PC-3 (cell line): ENCODE data around the gene CNTNAP2. TPM values are rescaled to one million over a fixed set of nuclear protein-coding genes. Genes with fewer than 3 reads are reported as not detected.

ENCODE experiments used
- ATAC-seq: fragments of 200-7000 bp; cut with Tn5 transposase; 2 replicates; pipeline ENCODE4 v1.9.1; 2020; ENCODE audit warnings: mild to moderate bottlenecking, moderate library complexity
- BruUV-seq: library from RNA; stranded (reverse); fragments of 400-500 nt; replicated peaks from 2 replicates; lab custom pipeline; 2021; lab: Mats Ljungman, UMichigan
- CTCF ChIA-PET: fragments of 300-600 bp; sonication (Branson Sonifier 250); formaldehyde crosslinking; loops from one replicate; lab custom pipeline; 2022; ENCODE audit warnings: antibody characterized with exemption; lab: Charles Lee
- POLR2A ChIA-PET: fragments of 300-600 bp; sonication (Branson Sonifier 250); formaldehyde crosslinking; loops from one replicate; lab custom pipeline; 2022; ENCODE audit warnings: antibody characterized with exemption; ENCODE audit not compliant: unreplicated experiment; lab: Charles Lee
- DNase-seq: peaks from one replicate; pipeline ENCODE4 v3.0.0-alpha.2; 2015
- H2AFZ ChIP-seq: fragments of 300-600 bp; sonication (generic); 2 replicates; pipeline ENCODE4 v1.6.0; 2016; ENCODE audit warnings: antibody characterized with exemption, low read length
- H3F3A ChIP-seq: fragments of 300-600 bp; sonication (generic); one replicate; pipeline ENCODE4 v1.6.0; 2017; ENCODE audit warnings: antibody characterized with exemption, low read length, control low read depth, mild to moderate bottlenecking; ENCODE audit not compliant: unreplicated experiment
- H3K27ac ChIP-seq: fragments of 300-600 bp; sonication (generic); 2 replicates; pipeline ENCODE4 v1.5.1; 2016; ENCODE audit warnings: mild to moderate bottlenecking, low read length
- H3K27me3 ChIP-seq: fragments of 300-600 bp; sonication (generic); 2 replicates; pipeline ENCODE4 v1.6.1; 2016; ENCODE audit warnings: low read length, mixed read lengths
- H3K36me3 ChIP-seq: fragments of 300-600 bp; sonication (generic); 2 replicates; pipeline ENCODE4 v1.6.1; 2016; ENCODE audit warnings: low read depth, mixed run types, low read length, mixed read lengths
- H3K4me1 ChIP-seq: fragments of 300-600 bp; sonication (generic); 2 replicates; pipeline ENCODE4 v1.5.1; 2016; ENCODE audit warnings: low read length; ENCODE audit not compliant: insufficient read depth
- H3K4me2 ChIP-seq: fragments of 300-600 bp; sonication (generic); 2 replicates; pipeline ENCODE4 v1.6.0; 2016; ENCODE audit warnings: low read length
- H3K4me3 ChIP-seq: fragments of 300-600 bp; sonication (generic); 2 replicates; pipeline ENCODE4 v1.5.1; 2016; ENCODE audit warnings: mild to moderate bottlenecking, low read length, mixed read lengths
- H3K79me2 ChIP-seq: fragments of 300-600 bp; sonication (generic); 2 replicates; pipeline ENCODE4 v1.6.1; 2017; ENCODE audit warnings: low read length, mixed read lengths
- H3K9ac ChIP-seq: fragments of 300-600 bp; sonication (generic); 2 replicates; pipeline ENCODE4 v1.6.0; 2016; ENCODE audit warnings: mild to moderate bottlenecking, low read length
- H3K9me2 ChIP-seq: fragments of 300-600 bp; sonication (generic); replicated peaks from 2 replicates; pipeline ENCODE4 v1.6.1; 2016; ENCODE audit warnings: mixed run types, low read length, mixed read lengths
- H3K9me3 ChIP-seq: fragments of 300-600 bp; sonication (generic); 2 replicates; pipeline ENCODE4 v1.6.1; 2016; ENCODE audit warnings: low read length, mixed read lengths
- H4K20me1 ChIP-seq: fragments of 300-600 bp; sonication (generic); 2 replicates; pipeline ENCODE4 v1.6.1; 2016; ENCODE audit warnings: low read length, mixed read lengths
- EZH2 ChIP-seq: fragments of 300-600 bp; sonication (generic); IDR thresholded peaks from one replicate; pipeline ENCODE4 v1.6.1; 2017; ENCODE audit warnings: antibody characterized with exemption, mild to moderate bottlenecking, low read length; ENCODE audit not compliant: unreplicated experiment
- EZH2phosphoT487 ChIP-seq: fragments of 300-600 bp; sonication (generic); IDR thresholded peaks from 2 replicates; pipeline ENCODE4 v1.6.1; 2018; ENCODE audit warnings: mild to moderate bottlenecking, antibody characterized with exemption, low read length, borderline replicate concordance
- intact Hi-C: fragments of 100-400 bp; cut with micrococcal nuclease; formaldehyde crosslinking; loops from 2 replicates; pipeline ENCODE4 v1.9.0; 2023
- total RNA-seq: library from RNA; depleted of rRNA; stranded (reverse); fragments of >200 nt; gene quantifications from 2 replicates; pipeline ENCODE4 v1.2.3, GENCODE V29; 2014
- TF ChIP-seq, protein P1 (sequence below): fragments of 300-600 bp; sonication (generic); conservative IDR thresholded peaks from 2 replicates; pipeline ENCODE4 v1.5.1; 2017; ENCODE audit warnings: antibody characterized with exemption, low read depth, mild to moderate bottlenecking, low read length

Gene CNTNAP2
- total RNA-seq, 1 experiment from 2014 or later: 1.5 TPM

DNA sequence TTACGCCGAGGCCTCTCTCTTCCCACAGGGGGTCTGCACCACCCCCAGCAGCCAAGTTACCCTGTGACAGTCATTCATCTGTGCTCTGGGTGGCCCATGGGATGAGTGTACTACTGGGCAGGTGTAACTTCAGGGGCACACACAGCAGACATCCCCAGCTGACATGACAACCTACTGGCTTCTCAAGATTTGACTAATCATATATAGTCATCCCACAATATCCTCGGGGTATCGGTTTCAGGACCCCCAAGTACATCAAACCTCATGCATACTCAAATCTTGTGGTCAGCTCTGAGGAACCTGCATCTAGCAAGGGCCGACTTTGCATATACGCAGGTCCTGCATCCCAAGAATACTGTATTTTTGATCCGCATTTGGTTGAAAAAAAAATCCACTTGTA is 2137.0 kb downstream of the CNTNAP2 start:
- no peak overlapping the region for H3K27ac ChIP-seq
- BruUV-seq: no TSS peak
- H3K9me2 ChIP-seq: no peaks in the 10 kb centered on the region
- DNase-seq (no peak), ATAC-seq (no peak)
- peaks cover 43% of the 10 kb centered on the region for H3K27me3 ChIP-seq
- H3K9me3 ChIP-seq: no peaks in the 10 kb centered on the region
- H3K36me3 ChIP-seq: no peaks in the 10 kb centered on the region
- H3K79me2 ChIP-seq: no peaks in the 10 kb centered on the region
- POLR2A ChIA-PET: no interaction called here
- no peak overlapping the region for H3K4me3 ChIP-seq
- H3F3A ChIP-seq: no peaks in the 10 kb centered on the region
- H4K20me1 ChIP-seq: no peaks in the 10 kb centered on the region
- no peak overlapping the region for H3K9ac ChIP-seq
- H3K4me1 ChIP-seq: no peaks in the 10 kb centered on the region
- H3K4me2 ChIP-seq: no peak overlapping the region
- H2AFZ ChIP-seq: no peak overlapping the region
- TF ChIP-seq EZH2phosphoT487 (no peak), EZH2 (no peak)
- TF ChIP-seq, protein P1, sequence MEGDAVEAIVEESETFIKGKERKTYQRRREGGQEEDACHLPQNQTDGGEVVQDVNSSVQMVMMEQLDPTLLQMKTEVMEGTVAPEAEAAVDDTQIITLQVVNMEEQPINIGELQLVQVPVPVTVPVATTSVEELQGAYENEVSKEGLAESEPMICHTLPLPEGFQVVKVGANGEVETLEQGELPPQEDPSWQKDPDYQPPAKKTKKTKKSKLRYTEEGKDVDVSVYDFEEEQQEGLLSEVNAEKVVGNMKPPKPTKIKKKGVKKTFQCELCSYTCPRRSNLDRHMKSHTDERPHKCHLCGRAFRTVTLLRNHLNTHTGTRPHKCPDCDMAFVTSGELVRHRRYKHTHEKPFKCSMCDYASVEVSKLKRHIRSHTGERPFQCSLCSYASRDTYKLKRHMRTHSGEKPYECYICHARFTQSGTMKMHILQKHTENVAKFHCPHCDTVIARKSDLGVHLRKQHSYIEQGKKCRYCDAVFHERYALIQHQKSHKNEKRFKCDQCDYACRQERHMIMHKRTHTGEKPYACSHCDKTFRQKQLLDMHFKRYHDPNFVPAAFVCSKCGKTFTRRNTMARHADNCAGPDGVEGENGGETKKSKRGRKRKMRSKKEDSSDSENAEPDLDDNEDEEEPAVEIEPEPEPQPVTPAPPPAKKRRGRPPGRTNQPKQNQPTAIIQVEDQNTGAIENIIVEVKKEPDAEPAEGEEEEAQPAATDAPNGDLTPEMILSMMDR: no peak
- CTCF ChIA-PET: no interaction called here
- intact Hi-C loops: no loop called here

- no peak overlapping the region for H3K27ac ChIP-seq
- H3K9ac ChIP-seq: no peak overlapping the region
- DNase-seq (peak; percentile 26), ATAC-seq (no peak)
- intact Hi-C loops: no loop called here
- peak overlapping the region; percentile 56 for H3K4me2 ChIP-seq
- no peaks in the 10 kb centered on the region for H4K20me1 ChIP-seq
- H3K27me3 ChIP-seq: peaks cover 27% of the 10 kb centered on the region
- no peaks in the 10 kb centered on the region for H3K9me2 ChIP-seq
- no peak for TF ChIP-seq EZH2
- TF ChIP-seq EZH2phosphoT487: no peak
- TF ChIP-seq, protein P1: peak; percentile 50
- H3K79me2 ChIP-seq: no peaks in the 10 kb centered on the region
- POLR2A ChIA-PET: no interaction called here
- CTCF ChIA-PET: no interaction called here
- H2AFZ ChIP-seq: no peak overlapping the region
- BruUV-seq: no TSS peak
- H3K36me3 ChIP-seq: no peaks in the 10 kb centered on the region
- H3K9me3 ChIP-seq: no peaks in the 10 kb centered on the region
- no peaks in the 10 kb centered on the region for H3K4me1 ChIP-seq
- no peaks in the 10 kb centered on the region for H3F3A ChIP-seq
- H3K4me3 ChIP-seq: no peak overlapping the region
Measured at GRCh38 chr7:148255333-148255732, 2138.7 kb downstream of the CNTNAP2 start.

- POLR2A ChIA-PET: no interaction called here
- H3K27ac ChIP-seq: no peak overlapping the region
- peaks cover 16% of the 10 kb centered on the region for H3K27me3 ChIP-seq
- intact Hi-C loops: no loop called here
- ATAC-seq (no peak), DNase-seq (no peak)
- H3K9me3 ChIP-seq: no peaks in the 10 kb centered on the region
- no TSS peak for BruUV-seq
- H2AFZ ChIP-seq: no peak overlapping the region
- no peaks in the 10 kb centered on the region for H3K9me2 ChIP-seq
- H3K4me1 ChIP-seq: no peaks in the 10 kb centered on the region
- H3K4me2 ChIP-seq: no peak overlapping the region
- CTCF ChIA-PET: no interaction called here
- no peaks in the 10 kb centered on the region for H4K20me1 ChIP-seq
- H3F3A ChIP-seq: no peaks in the 10 kb centered on the region
- TF ChIP-seq EZH2 (no peak), EZH2phosphoT487 (no peak)
- TF ChIP-seq, protein P1: no peak
- H3K36me3 ChIP-seq: no peaks in the 10 kb centered on the region
- no peaks in the 10 kb centered on the region for H3K79me2 ChIP-seq
- no peak overlapping the region for H3K4me3 ChIP-seq
- no peak overlapping the region for H3K9ac ChIP-seq
Measured at GRCh38 chr7:148256433-148256832, 2139.8 kb downstream of the CNTNAP2 start.
